ENCODE measurements around the gene MAN2B2. TPM values are rescaled to one million over a fixed set of nuclear protein-coding genes. Genes with fewer than 3 reads are reported as not detected.

MAN2B2 gene
- total RNA-seq, 1 donor from 2014 or later: 24.2 TPM

DNA sequence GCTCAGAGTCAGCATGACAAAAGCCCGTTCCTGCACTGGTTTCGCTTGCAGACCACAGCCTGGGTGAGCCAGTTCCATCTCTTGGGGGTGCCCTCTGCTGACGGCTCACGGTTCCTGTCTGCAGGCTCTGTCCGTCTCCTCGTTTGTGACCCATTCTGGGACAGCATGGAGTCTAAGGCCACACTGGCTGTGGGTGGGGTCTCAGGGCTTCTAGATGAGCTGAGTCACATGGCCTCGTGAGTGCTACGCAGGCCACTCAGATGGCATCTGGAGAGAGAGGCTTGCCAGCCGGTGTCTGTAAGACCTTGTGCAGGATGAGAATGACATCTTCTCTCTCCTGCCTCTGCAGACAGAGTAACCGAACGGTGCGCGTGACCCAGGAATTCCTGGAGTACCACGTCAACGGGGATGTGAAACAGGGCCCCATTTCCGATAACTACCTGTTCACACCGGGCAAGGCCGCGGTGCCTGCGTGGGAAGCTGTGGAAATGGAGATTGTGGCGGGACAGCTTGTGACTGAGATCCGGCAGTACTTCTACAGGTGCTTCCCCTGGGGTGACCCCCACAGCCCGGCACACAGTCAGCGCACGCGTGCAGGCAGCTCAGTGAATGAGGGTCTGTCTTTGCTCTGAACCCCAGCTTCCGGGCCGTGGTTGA, 33.9 kb downstream of the MAN2B2 start:
- POLR2A ChIA-PET: no interaction called here
- CTCF ChIA-PET: no interaction called here
- ATAC-seq (ENCODE audit: low read depth): no peak

DNA sequence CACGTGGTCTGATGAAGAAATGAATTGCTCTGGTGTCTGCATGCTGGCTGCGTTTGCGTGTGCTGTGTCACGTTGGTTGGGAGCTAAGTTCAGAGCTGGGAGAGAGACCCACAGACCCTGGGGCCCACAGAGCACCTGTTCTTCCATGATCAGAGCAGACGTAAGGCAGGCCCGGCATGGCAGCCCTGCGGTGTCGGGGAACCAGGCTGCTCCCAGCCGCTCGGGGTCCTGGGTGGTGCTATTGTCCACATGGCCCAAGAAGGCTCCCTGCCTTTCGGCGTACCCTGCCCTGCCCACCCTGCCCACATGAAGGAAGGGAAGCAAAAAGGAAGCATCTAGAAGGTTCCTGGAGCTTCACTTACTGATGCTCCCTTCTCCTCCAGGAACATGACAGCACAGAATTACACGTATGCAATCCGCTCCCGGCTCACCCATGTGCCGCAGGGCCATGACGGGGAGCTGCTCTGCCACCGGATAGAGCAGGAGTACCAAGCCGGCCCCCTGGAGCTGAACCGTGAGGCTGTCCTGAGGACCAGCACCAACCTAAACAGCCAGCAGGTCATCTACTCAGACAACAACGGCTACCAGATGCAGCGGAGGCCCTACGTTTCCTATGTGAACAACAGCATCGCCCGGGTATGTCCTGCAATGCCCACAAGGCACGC, 34.6 kb downstream of the MAN2B2 start:
- DNase-seq (no peak), ATAC-seq (ENCODE audit: low read depth) (no peak)
- H3K4me1 Mint-ChIP-seq: no peaks in the 10 kb centered on the region
- intact Hi-C loops (cut with micrococcal nuclease): no loop called here
- H3K36me3 Mint-ChIP-seq (ENCODE audit: low read depth): peaks cover 91% of the 10 kb centered on the region
- POLR2A ChIA-PET: interaction anchor here (0.7 kb wide), 2 partner anchors 8 to 179 kb away, joined by 6 to 11 read pairs; no protein-coding TSS in a partner anchor
- H3K9me3 Mint-ChIP-seq: peaks cover 1% of the 10 kb centered on the region
- no peaks in the 10 kb centered on the region for H3K27me3 Mint-ChIP-seq
- TF ChIP-seq, protein P1, sequence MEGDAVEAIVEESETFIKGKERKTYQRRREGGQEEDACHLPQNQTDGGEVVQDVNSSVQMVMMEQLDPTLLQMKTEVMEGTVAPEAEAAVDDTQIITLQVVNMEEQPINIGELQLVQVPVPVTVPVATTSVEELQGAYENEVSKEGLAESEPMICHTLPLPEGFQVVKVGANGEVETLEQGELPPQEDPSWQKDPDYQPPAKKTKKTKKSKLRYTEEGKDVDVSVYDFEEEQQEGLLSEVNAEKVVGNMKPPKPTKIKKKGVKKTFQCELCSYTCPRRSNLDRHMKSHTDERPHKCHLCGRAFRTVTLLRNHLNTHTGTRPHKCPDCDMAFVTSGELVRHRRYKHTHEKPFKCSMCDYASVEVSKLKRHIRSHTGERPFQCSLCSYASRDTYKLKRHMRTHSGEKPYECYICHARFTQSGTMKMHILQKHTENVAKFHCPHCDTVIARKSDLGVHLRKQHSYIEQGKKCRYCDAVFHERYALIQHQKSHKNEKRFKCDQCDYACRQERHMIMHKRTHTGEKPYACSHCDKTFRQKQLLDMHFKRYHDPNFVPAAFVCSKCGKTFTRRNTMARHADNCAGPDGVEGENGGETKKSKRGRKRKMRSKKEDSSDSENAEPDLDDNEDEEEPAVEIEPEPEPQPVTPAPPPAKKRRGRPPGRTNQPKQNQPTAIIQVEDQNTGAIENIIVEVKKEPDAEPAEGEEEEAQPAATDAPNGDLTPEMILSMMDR (IDR thresholded peaks at IDR 0.05): no peak
- H3K4me3 Mint-ChIP-seq: no peak overlapping the region
- no peak overlapping the region for H3K27ac Mint-ChIP-seq
- CTCF ChIA-PET: no interaction called here

More for the DNA sequence above, 33.9 kb downstream of the MAN2B2 start:
- TF ChIP-seq, protein P1 (IDR thresholded peaks at IDR 0.05): no peak
- Mint-ChIP-seq H3K36me3 (ENCODE audit: low read depth) (peaks cover 91% of the 10 kb centered on the region), H3K4me1 (no peaks in the 10 kb centered on the region), H3K27ac (no peak overlapping the region), H3K27me3 (no peaks in the 10 kb centered on the region), H3K4me3 (no peak overlapping the region), H3K9me3 (peaks cover 6% of the 10 kb centered on the region)
- intact Hi-C loops (cut with micrococcal nuclease): no loop called here
- DNase-seq: no peak

DNA sequence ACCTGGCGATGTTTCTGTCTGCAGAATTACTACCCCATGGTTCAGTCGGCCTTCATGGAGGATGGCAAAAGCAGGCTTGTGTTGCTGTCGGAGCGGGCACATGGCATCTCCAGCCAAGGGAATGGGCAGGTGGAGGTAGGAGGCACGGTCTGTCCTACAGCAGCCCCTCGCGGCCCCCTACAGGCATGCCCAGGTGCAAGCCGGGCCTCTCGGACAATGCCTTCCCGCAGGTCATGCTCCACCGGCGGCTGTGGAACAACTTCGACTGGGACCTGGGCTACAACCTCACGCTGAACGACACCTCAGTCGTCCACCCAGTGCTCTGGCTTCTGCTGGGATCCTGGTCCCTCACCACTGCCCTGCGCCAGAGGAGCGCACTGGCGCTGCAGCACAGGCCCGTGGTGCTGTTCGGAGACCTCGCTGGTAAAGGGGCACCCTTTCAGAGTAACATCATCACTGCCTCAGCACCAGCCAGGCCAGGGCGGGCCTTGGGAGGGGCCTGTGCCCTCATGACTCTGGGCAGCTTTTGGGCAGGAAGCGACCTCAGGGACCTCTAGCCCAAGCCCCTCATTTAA, 36.0 kb downstream of the MAN2B2 start:
- intact Hi-C loops (cut with micrococcal nuclease): no loop called here
- Mint-ChIP-seq H3K4me1 (no peaks in the 10 kb centered on the region), H3K27ac (no peak overlapping the region), H3K27me3 (no peaks in the 10 kb centered on the region), H3K36me3 (ENCODE audit: low read depth) (peaks cover 90% of the 10 kb centered on the region), H3K4me3 (no peak overlapping the region), H3K9me3 (no peaks in the 10 kb centered on the region)
- POLR2A ChIA-PET: no interaction called here
- ATAC-seq (ENCODE audit: low read depth): no peak
- TF ChIP-seq, protein P1 (IDR thresholded peaks at IDR 0.05): no peak
- CTCF ChIA-PET: no interaction called here
- DNase-seq: no peak

DNA sequence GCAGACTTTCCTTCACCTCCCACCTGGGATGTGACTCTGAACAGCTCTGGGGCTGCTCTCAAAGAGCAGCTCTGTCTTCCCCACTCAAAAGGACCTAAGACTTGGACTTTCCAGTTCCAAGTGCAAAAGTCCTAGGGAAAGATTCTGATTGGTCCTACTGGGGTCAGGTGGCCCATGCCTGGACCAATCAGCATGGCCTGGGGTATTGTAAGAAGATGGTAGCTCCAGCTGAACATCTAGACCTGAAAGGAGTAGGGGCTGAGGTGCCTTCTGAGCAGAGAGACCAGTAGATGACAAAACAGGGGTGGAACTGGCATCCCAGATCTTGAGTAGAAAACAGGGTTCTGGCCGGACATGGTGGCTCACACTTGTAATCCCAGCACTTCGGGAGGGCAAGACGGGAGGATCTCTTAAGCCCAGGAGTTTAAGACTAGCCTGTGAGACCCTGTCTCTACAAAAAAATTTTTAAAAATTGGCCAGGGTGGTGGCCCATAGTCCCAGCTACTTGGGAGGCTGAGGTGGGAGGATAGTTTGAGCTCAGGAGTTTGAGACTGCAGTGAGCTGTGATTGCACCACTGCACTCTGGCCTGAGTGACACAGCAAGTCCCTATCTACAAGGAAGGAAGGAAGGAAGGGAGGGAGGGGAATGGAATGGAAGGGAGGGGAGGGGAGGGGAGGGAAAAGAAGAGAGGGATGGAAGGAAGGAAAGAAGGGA, 38.1 kb downstream of the MAN2B2 start:
- H3K4me1 Mint-ChIP-seq: no peaks in the 10 kb centered on the region
- H3K36me3 Mint-ChIP-seq (ENCODE audit: low read depth): peaks cover 90% of the 10 kb centered on the region
- TF ChIP-seq, protein P1 (IDR thresholded peaks at IDR 0.05): no peak
- ATAC-seq (ENCODE audit: low read depth) (no peak), DNase-seq (no peak)
- no peaks in the 10 kb centered on the region for H3K27me3 Mint-ChIP-seq
- ChIA-PET POLR2A (no interaction called here), CTCF (no interaction called here)
- intact Hi-C loops (cut with micrococcal nuclease): no loop called here
- no peak overlapping the region for H3K4me3 Mint-ChIP-seq
- no peaks in the 10 kb centered on the region for H3K9me3 Mint-ChIP-seq
- H3K27ac Mint-ChIP-seq: no peak overlapping the region
